ENCODE measurements around the gene B4GALNT1.
A peak's percentile ranks its signal among the peaks of the same experiment; 100 is the strongest.

Gene B4GALNT1

GRCh38 chr12:57584050-57584449 is 49.0 kb downstream of the B4GALNT1 start:
- DNase-seq = no peak

GRCh38 chr12:57583008-57583831 is 49.8 kb downstream of the B4GALNT1 start:
- DNase-seq = peak; percentile 83

- DNase-seq = no peak
These were observed 50.6 kb downstream of the B4GALNT1 start for GRCh38 chr12:57582440-57582839.

- no peak for DNase-seq
These were observed 51.2 kb downstream of the B4GALNT1 start for GRCh38 chr12:57581802-57582201.

- no peak for DNase-seq
These were observed 52.6 kb downstream of the B4GALNT1 start for GRCh38 chr12:57580466-57580795.

- DNase-seq = no peak
These were observed 53.1 kb downstream of the B4GALNT1 start for GRCh38 chr12:57579677-57580465.

- no peak for DNase-seq
These were observed 54.0 kb downstream of the B4GALNT1 start for GRCh38 chr12:57579011-57579410.

GRCh38 chr12:57577981-57578758 is 54.8 kb downstream of the B4GALNT1 start:
- DNase-seq = no peak

- no peak for DNase-seq
These were observed 56.3 kb downstream of the B4GALNT1 start for GRCh38 chr12:57576613-57577160.

All from fibroblast of skin of scalp (primary cell).